Keratinocyte (primary cell): ENCODE measurements around the gene FAM169A. TPM values are rescaled to one million over a fixed set of nuclear protein-coding genes. Genes with fewer than 3 reads are reported as not detected.

Source experiments
- DNase-seq: peaks from one replicate; pipeline ENCODE4 v3.0.0-alpha.2; 2011; ENCODE audit warnings: low read depth, missing footprints, low spot score
- FAIRE-seq: peaks from 2 replicates; lab custom pipeline; 2011; peaks lifted over from hg19 to GRCh38; lab: Jason Lieb, UNC
- H2AFZ ChIP-seq: 2 replicates; pipeline ENCODE4 v1.6.0; 2012; ENCODE audit warnings: low read length, control low read depth, inconsistent platforms; ENCODE audit not compliant: control insufficient read depth
- H3K27ac ChIP-seq: 2 replicates; pipeline ENCODE4 v1.5.1; 2011; ENCODE audit warnings: low read length; ENCODE audit not compliant: control insufficient read depth, insufficient read depth
- H3K27me3 ChIP-seq: 3 replicates; pipeline ENCODE4 v1.6.0; 2011; ENCODE audit warnings: low read length; ENCODE audit not compliant: control insufficient read depth, insufficient read depth; ENCODE audit errors: extremely low read depth
- H3K36me3 ChIP-seq, 2 experiments: 2 replicates in 1 of 2; 3 replicates in 1 of 2; pipeline ENCODE4 v1.5.1; 2011; ENCODE audit warnings: low read length in 2 of 2, mild to moderate bottlenecking in 1 of 2; ENCODE audit not compliant: control insufficient read depth in 2 of 2, insufficient read depth in 2 of 2; ENCODE audit errors: extremely low read depth in 1 of 2
- H3K4me1 ChIP-seq: 3 replicates; pipeline ENCODE4 v1.5.1; 2011; ENCODE audit warnings: low read length; ENCODE audit not compliant: control insufficient read depth, insufficient read depth; ENCODE audit errors: extremely low read depth
- H3K4me2 ChIP-seq: 3 replicates; pipeline ENCODE4 v1.6.0; 2011; ENCODE audit warnings: low read depth, low read length; ENCODE audit not compliant: control insufficient read depth, insufficient read depth; ENCODE audit errors: extremely low read depth
- H3K4me3 ChIP-seq, 3 experiments: fragments of 200-600 bp in 1 of 3; sonication (generic) in 1 of 3; 2 replicates in 2 of 3; 3 replicates in 1 of 3; pipeline ENCODE4 v1.5.1; 2011 to 2016; ENCODE audit warnings: low read length in 3 of 3, mild to moderate bottlenecking in 3 of 3, control low read depth in 2 of 3, inconsistent platforms in 1 of 3, low read depth in 1 of 3, mixed read lengths in 1 of 3, mixed run types in 1 of 3, moderate library complexity in 1 of 3; ENCODE audit not compliant: control insufficient read depth in 2 of 3, insufficient read depth in 2 of 3; ENCODE audit errors: extremely low read depth in 1 of 3
- H3K79me2 ChIP-seq: 2 replicates; pipeline ENCODE4 v1.6.0; 2012; ENCODE audit warnings: low read length; ENCODE audit not compliant: control insufficient read depth, insufficient read depth
- H3K9ac ChIP-seq: 3 replicates; pipeline ENCODE4 v1.6.0; 2011; ENCODE audit warnings: low read length; ENCODE audit not compliant: control insufficient read depth, insufficient read depth; ENCODE audit errors: extremely low read depth
- H3K9me1 ChIP-seq: 3 replicates; pipeline ENCODE4 v1.6.0; 2011; ENCODE audit warnings: low read length; ENCODE audit not compliant: control insufficient read depth, insufficient read depth; ENCODE audit errors: extremely low read depth
- H3K9me3 ChIP-seq: 2 replicates; pipeline ENCODE4 v1.5.1; 2012; ENCODE audit warnings: low read depth, low read length; ENCODE audit not compliant: control insufficient read depth
- H4K20me1 ChIP-seq: 3 replicates; pipeline ENCODE4 v1.6.0; 2011; ENCODE audit warnings: low read length; ENCODE audit not compliant: control insufficient read depth, insufficient read depth; ENCODE audit errors: extremely low read depth
- CTCF ChIP-seq, 3 experiments: IDR thresholded peaks in 1 of 3; conservative IDR thresholded peaks in 1 of 3; optimal IDR thresholded peaks in 1 of 3; 2 replicates in 2 of 3; 3 replicates in 1 of 3; pipeline versions ENCODE3 to v1.5.1; 2011; ENCODE audit warnings: low read length in 3 of 3, mild to moderate bottlenecking in 3 of 3, moderate library complexity in 2 of 3, control low read depth in 1 of 3, inconsistent platforms in 1 of 3; ENCODE audit not compliant: insufficient read depth in 2 of 3; ENCODE audit errors: extremely low read depth in 1 of 3
- EZH2 ChIP-seq: IDR thresholded peaks from one replicate; pipeline ENCODE4 v1.6.1; 2012; ENCODE audit warnings: inconsistent platforms, mild to moderate bottlenecking, low read length, moderate library complexity
- dilution Hi-C: fragments of 300-500 bp; cut with MboI; formaldehyde crosslinking; loops from one replicate; pipeline ENCODE4 v1.7.0; 2020; ENCODE audit warnings: low sequenced_read_pairs; ENCODE audit not compliant: extremely low pct_ligation_motif_present
- polyA plus RNA-seq, 5 experiments: library from polyadenylated mRNA; depleted of rRNA in 3 of 5; stranded (reverse) in 3 of 5; stranded (forward) in 1 of 5; unstranded in 1 of 5; fragments of >200 nt; gene quantifications; 1 replicate in 1 of 5; 2 replicates in 3 of 5; 3 replicates in 1 of 5; pipeline versions ENCODE4 v1.2.1 to v1.2.3, GENCODE V29; 2011 to 2012; ENCODE audit warnings: missing spikeins in 2 of 5, low read depth in 1 of 5, low replicate concordance in 1 of 5

The FAM169A gene
- polyA plus RNA-seq, 1 donor (not counting 4 experiments of a cell fraction or from before 2014, with no cell fraction given), result 13.1 TPM

- Histone ChIP-seq H3K27ac (no peak overlapping the region), H4K20me1 (no peaks in the 10 kb centered on the region), H3K4me3 (no peak overlapping the region), H3K27me3 (no peaks in the 10 kb centered on the region), H3K4me1 (peaks cover 8% of the 10 kb centered on the region), H3K9me3 (no peaks in the 10 kb centered on the region), H3K9ac (no peak overlapping the region), H3K9me1 (no peaks in the 10 kb centered on the region), H2AFZ (no peak overlapping the region), H3K79me2 (no peaks in the 10 kb centered on the region), H3K36me3 (peaks cover 7 to 8% of the 10 kb centered on the region in 2 experiments), H3K4me2 (no peak overlapping the region)
- FAIRE-seq (no peak), DNase-seq (no peak)
- TF ChIP-seq CTCF (optimal IDR thresholded peaks at IDR 0.05 in 1 of 3, IDR thresholded peaks at IDR 0.05 in 1 of 3, conservative IDR thresholded peaks at IDR 0.05 in 1 of 3; ENCODE audit: extremely low read depth in 1 of 3, insufficient read depth in 2 of 3, low read length in 3 of 3) (no peak), EZH2 (no peak)
- dilution Hi-C loops, result no loop called here
These were observed 78.8 kb downstream of the FAM169A start for GRCh38 chr5:74787424-74787823.

- FAIRE-seq, result no peak
- H3K4me1 ChIP-seq, result peaks cover 5% of the 10 kb centered on the region
- no peaks in the 10 kb centered on the region for H3K9me1 ChIP-seq
- dilution Hi-C loops, result no loop called here
- no peaks in the 10 kb centered on the region for H3K27me3 ChIP-seq
- H3K9me3 ChIP-seq, result no peaks in the 10 kb centered on the region
- DNase-seq, result no peak
- H3K4me3 ChIP-seq, result no peak overlapping the region
- H4K20me1 ChIP-seq, result no peaks in the 10 kb centered on the region
- H3K27ac ChIP-seq, result no peak overlapping the region
- no peaks in the 10 kb centered on the region for H3K79me2 ChIP-seq
- peaks cover 7 to 8% of the 10 kb centered on the region in 2 experiments for H3K36me3 ChIP-seq
- no peak overlapping the region for H3K9ac ChIP-seq
- no peak overlapping the region for H2AFZ ChIP-seq
- TF ChIP-seq CTCF (optimal IDR thresholded peaks at IDR 0.05 in 1 of 3, IDR thresholded peaks at IDR 0.05 in 1 of 3, conservative IDR thresholded peaks at IDR 0.05 in 1 of 3; ENCODE audit: extremely low read depth in 1 of 3, insufficient read depth in 2 of 3, low read length in 3 of 3), result no peak
- TF ChIP-seq EZH2, result no peak
- H3K4me2 ChIP-seq, result no peak overlapping the region
These were observed 79.3 kb downstream of the FAM169A start for GRCh38 chr5:74786851-74787250.
